Amniotic epithelial cell (primary cell): ENCODE measurements around the gene LMCD1.

Experiments
- DNase-seq: peaks from one replicate; pipeline ENCODE4 v3.0.0-alpha.2; 2010; ENCODE audit warnings: low read depth

LMCD1 gene

GRCh38 chr3:8619548-8619947 lies 117.9 kb downstream of the LMCD1 start:
- peak; percentile 88 for DNase-seq

DNA sequence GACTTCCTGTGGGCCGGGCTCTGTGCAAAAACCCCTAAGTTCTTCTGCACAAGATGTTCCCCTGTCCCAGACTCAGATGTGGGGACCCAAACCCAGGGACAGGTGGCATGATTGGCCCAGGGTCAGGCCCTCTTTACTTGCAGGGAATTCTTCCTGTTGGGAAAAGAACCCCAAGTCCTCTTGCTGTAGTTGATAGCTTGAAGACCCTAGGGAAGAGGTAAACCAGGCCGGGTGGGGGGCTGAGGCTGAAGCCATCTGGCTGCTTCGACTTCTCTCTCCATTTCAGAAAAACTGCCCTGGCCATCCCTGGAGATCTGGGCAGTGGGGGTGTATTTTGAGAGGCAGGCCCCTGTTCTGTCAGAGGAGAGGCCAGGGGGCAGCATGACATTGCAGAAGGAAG lies 119.5 kb downstream of the LMCD1 start:
- DNase-seq: no peak

- DNase-seq: peak; percentile 96
Measured at GRCh38 chr3:8621872-8622271, 120.2 kb downstream of the LMCD1 start.

- peak; percentile 71 for DNase-seq
Measured at GRCh38 chr3:8622873-8623691, 121.5 kb downstream of the LMCD1 start.

GRCh38 chr3:8623741-8624140 lies 122.1 kb downstream of the LMCD1 start:
- no peak for DNase-seq
